GM21423 (cell line): ENCODE measurements around the gene ZNF691.

Source experiments
- ATAC-seq: cut with Tn5 transposase; IDR thresholded peaks from one replicate; pipeline ENCODE4 v1.9.1; 2021; ENCODE audit warnings: mild to moderate bottlenecking, moderate library complexity; ENCODE audit not compliant: unreplicated experiment

ZNF691 gene

DNA sequence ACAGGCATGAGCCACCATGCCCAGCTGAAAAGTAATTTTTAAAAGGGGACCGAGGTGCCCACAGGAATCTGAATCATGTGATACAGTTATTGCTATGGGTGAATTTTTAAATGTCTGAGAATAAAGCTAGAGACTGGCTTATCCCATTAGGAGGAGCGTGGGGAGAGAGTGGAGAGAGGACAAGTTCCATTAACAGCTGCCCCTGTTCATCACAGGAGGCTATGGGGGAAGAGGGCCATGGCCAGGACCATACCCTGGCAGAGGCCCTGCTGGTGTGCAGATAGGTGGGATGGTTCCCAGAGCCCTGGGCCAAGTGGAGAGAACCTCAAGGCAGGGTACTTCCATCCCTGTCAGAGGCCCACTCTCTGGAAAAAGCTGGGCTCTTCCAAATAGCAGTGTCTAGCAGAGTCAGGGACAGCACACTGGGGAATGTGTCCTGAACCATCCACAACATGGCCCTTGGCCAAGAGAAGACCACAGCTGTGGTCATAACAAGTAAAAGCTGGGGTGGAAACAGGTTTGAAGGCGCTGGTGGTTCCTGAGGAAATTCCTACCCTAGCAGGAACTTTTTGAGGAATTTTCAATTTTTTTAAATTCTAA, 13.7 kb upstream of the ZNF691 start:
- ATAC-seq: no peak

DNA sequence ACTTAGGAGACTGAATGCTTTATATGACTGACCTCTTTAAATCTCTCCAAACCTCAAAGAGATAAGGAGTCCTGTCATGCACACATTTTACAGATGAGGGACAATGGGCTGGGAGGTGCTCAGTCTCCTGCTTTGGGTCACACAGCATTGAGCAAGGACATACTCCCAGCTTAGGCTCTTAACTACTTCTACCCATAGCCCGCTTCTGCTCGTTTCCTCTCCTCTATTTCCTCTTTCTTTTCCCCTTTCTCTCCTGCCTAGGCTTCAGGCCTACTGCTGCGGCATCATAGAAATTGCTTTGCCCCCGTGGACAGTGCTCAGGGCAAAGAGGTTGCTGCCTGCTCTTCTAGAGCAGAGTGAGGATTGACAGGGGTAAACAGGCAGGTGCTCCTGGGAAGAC, 12.4 kb upstream of the ZNF691 start:
- ATAC-seq: no peak

DNA sequence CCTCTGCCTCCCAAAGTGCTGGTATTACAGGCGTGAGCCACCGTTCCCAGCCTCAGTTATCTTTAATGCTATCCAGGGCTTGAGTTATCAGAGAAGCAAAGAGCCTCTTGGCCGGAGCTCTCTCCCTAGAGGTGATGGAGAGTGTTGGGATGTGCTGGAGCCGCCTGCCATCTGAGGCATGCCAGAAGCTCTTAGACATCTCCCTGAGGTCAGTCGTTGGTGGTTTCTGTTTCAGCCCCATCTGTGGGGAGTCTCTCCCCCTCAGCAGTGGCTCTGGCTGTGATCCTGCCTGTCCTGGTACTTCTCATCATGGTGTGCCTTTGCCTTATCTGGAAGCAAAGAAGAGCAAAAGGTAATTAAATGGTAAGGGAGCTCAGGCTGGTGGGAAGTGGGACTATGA, 11.6 kb upstream of the ZNF691 start:
- no peak for ATAC-seq

DNA sequence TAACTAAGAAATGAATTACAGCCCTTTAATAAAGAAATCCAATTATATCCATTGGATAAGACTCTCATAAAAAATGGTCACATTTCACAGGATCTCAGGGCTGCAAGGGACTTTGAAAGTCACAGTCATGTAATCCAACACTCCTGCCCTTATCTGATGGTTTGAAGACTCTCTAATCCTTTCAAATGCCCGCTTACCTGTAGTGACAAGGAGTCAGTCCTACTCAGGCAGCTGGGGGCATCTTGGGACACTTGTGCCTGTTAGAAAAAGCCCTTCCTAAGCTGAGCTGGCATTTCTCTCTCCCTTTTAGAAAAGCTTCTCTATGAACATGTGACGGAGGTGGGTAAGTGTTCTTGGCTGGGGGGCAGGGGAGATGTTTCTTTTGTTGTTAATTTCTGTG, 11.0 kb upstream of the ZNF691 start:
- no peak for ATAC-seq

DNA sequence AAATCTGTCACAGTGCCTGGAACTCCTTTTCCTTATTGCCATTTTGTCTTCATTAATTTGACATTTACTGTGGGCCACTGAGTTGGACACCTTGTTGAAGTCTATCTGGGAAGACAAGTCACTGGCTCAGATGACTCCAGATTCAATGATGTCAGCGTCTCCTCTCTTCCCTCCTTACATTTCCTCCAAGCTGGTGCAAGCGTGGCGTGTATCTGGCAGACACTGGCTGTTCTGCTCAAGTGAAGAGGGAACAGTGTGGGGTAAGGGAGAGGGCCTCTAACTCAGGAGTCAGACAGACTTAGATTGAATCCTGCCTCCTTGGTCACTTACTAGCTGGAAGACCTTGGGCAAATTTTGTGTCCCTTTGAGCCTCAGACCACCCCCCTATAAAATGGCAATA, 8.7 kb upstream of the ZNF691 start:
- ATAC-seq: no peak

DNA sequence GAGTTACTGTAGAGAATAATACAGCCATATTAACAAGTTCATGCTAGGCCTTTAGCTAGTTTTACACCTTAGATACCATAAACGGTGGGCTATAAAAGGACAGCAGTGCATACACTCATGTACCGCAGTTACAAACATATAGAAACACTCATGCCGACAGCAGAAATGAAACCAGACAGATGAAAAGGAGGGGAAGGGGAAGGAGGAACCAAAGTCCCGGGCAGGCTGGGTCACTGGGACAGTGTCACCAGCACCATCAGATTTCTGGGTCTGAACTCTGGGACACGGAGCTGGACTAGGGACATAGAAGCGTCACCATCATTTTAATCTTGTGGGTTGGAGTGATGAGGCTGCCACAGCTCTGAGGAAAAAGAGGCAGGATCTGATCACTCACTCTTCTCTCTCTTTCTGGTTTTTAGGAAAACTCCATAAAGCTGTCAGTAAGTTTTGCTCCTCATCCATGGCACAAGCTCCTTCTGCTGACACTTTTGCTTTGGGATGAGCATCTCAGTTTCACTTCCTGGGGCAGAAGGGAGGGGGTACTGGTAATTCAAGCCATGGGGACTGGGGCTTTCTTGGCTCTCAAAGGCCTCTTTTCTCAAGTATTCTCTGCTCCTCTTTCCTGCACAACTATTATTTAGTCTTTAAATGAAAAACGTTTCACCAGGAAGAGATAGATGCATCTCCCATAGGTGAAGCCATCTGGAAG, 7.8 kb upstream of the ZNF691 start:
- no peak for ATAC-seq

DNA sequence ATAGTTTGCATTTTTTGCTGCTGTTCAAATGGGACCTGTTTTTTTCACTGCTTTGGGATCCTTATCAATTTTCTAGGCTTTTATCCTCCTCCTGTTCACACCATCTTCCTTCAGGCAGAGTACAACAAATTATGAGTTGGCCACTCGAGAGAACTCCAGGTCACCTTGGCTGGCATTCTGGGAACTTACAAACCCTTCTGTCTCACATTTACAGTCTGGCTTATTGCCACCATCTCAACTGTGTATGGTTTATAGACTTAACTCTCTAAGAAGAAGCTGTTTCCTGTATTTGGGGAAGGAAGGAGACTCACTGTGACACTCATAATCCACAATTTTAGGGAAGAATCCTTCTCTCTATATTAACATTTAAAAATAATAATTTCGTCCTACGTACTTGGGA, 5.4 kb upstream of the ZNF691 start:
- no peak for ATAC-seq

DNA sequence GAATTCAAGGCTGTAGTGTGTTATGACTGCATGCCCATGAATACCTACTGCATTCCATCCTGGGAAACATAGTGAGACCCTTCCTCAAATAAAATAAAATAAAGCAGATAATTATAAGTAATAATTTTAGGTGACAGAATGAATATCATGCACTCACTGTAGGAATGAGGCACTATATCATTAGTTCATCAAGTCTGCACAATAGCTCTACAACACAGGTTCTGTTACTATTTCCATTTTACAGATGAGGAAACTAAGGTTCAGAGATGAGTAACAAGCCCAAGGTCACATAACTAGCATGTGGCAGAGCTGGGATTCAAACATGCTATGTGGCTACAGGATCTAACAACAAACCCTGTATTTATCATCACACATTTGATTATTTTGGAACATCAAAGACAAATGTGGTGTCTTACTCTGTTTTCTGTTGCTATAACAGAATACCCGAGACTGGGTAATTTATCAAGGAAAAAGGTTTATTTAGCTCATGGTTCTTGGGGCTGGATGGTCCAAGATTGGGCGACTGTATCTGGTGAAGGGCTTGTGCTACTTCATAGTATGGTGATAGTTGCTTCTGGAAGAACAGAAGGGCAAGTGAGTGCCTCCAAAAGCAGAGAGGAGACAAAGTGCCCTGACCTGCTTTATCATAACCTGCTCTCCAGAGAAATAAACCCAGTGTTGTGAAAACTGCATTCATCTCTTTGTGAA, 4.8 kb upstream of the ZNF691 start:
- no peak for ATAC-seq

DNA sequence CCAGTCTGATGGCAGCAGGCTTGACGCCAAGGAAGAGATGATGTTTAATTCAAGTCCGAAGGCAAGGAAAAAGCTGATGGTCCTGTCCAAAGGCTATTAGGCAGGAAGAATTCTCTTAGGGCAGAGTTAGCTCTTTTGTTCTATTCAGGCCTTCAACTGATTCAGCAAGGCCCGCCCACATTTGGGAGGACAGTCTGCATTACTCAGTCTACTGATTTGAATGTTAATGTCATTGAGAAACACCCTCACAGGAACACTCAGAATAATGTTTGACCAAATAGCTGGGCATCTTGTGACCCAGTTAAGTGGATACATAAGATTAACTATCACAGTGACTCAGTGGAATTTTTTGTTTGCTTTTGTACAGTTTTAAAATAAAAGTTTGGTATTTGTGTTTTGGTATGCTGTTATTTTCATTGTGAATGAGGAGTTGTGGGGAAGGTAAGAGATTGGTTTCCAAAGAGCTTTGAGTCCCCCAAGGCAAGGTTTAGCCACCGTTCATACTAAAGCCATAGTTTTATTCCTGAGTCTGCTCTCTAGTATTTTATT, 1.7 kb upstream of the ZNF691 start:
- no peak for ATAC-seq

DNA sequence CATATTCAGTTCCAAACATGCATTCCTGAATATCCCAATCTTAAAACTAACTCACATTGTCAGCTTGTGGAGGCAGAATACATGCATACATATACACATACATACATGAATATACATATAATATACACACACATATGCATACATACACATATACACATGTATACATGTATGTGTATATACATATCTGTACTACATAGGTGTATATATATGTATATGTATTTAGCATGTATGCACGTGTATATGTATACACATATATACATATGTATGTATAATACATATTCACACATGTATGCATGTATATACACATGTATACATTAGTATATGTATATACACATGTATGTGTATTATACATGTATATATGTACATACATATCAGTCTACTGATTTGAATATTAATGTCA, 1.2 kb upstream of the ZNF691 start:
- ATAC-seq: no peak

DNA sequence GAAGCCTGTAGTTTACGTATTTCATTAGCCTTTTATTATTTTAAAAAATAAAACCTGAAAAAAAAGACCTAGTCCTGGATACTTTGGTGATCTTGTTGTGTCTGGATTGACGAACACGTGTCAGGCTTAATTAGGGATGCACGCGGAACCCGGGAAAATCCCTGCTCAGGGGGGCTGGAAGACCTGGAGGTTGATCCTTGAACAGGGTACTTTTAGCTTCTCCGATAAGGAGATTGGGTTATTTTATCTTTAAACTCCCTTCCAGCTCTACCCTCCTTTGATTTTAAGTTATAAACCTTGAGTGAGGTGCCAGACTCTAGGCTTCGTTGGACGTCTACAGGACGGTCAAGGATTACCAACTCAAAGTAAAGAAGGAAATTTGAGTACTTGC, 552 bp upstream of the ZNF691 start:
- peak; percentile 15 for ATAC-seq

DNA sequence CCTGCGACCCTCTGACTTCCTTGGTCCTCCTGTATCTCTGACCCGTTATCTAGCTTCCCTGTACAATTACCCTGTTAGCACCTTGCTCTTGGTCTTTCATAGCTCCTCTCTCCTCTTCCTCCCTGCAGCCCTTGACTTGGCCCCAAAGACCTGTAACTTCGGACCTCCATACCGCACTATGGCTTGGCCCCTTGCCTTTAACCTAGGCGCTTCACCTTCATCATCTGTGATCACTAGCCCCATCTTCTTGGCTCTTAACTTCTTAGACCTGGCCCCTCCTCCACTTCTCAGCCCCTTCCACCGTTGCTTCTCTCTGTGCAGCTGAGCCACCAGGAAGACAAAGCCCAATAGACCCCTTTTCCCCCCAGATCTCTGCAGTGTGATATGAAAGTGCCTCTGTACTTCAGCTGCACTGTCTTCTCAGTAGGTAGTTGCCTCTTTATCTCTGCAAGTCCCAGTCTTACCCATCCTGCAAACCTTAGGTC, 740 bp downstream of the ZNF691 start:
- peak; percentile 4 for ATAC-seq

DNA sequence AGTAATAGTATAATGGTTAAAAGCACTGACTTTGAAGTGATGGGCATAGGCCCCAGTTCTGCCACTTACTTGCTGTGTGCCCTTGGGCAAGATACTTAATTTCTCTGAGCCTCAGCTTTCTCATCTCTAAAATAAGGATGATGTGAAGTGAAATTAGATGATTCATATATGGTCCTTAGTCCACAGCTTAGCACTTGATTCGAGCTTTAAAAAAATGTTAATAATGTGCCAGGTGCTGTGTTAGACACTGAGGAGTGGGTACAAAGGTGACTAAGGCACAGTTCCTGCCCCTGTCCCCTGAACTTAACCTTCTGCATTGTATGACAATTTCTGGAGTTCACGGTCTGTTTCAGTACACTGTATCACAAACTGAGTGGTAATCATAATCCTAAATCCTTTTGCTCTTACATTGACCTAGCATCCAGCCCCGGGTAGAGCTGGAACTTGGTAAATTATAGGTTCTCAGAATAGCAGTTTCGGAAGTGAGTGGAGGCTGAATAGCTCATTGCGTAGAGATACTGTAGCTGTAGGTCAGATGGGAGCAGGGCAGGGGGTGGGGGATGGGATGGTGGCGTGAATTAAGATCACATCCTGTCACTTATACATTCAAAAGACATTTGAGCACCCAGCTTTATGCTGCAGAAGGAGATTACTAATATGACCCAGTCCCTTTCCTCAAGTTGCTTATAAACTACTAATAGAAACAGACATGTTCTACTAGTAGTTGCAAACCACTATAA, 1.5 kb downstream of the ZNF691 start:
- no peak for ATAC-seq

DNA sequence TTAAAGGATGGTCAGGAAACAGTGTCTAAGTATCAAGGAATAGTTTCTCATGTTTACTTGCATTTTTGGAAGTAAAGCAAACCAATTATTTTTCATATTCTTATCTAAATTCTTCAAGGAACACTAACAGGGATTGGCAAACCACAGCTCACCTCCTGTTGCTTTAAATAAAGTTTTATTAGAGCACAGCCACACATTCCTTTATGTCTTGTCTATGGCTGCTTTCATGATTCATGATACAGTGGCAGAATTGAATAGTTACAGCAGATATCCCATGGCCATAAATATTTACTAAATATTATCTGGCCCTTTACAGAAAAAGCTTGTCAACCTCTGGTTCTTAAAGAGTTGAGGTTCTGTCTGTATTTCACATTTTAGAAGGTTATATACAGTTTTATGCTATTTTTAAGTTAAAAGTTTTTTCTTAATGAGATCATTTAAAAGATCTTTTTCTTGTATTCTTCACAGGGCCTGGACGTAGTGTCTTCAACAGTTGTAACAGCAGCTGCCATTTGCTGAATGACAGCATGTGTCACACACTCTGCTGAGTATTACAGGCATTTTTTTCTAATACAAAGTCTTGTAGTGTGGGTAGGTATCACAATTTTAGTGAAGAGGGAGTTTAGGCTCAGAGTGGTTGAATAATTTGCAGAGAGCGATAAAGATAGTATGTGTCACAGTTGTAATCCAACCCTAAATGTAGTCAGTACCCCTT, 2.6 kb downstream of the ZNF691 start:
- ATAC-seq: no peak

DNA sequence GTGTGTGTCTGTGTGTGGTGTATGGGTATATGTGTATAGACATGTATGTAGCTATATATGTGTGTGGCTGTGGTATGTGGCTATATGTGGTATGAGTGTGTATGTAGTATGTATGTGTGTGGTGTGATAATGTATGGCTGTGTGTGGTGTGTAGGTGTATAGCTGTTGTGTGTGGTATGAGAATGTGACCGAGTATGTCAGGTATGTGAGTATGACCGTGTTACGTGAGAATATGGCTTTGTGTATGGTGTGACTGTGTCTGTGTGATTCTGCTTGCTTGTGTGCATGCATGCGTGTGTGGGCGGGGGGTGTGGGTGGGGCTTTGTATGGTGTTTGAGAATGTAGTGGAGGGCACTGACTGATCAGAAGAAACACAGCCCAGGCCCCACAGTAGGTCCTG, 3.5 kb downstream of the ZNF691 start:
- no peak for ATAC-seq

DNA sequence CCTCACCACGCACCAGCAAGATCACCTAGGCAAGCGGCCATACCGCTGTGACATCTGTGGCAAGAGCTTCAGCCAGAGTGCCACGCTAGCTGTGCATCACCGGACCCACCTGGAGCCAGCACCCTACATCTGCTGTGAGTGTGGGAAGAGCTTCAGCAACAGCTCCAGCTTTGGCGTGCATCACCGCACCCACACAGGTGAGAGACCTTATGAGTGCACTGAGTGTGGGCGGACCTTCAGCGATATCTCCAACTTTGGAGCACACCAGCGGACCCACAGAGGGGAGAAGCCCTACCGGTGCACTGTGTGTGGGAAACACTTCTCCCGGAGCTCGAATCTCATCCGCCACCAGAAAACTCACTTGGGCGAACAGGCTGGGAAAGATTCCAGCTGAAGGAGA, 5.0 kb downstream of the ZNF691 start:
- no peak for ATAC-seq

DNA sequence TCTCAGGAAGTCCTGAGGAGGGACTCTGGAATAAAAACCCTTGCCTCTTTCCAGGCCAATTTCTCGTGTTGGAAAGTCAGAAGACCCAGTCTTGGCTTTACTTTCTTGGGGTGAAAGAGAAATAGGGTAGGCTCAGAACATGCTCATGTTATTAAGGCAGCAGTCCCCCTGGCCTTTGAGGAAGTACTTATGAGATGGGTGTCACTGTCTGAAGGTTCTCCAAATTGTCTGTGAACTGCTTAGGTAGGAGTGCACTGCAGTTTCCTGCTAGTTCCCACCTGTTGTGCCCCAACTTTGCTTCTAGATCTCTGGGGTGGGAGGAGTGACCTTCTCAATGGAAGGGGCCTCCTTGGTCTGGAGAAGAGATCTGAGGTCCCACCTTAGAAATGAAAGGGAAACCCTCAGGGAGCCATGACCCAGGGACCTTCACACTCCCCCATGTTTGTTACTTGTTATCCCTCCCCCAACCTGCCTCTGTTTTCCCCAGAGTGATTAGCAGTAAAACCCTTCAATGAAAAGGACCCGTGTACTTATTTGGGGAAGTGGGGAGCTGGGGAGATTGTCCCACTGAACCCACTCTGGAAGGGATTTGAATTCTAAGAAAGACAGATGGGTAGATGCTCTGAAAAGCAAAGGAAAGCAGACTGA, 5.7 kb downstream of the ZNF691 start:
- ATAC-seq: no peak

DNA sequence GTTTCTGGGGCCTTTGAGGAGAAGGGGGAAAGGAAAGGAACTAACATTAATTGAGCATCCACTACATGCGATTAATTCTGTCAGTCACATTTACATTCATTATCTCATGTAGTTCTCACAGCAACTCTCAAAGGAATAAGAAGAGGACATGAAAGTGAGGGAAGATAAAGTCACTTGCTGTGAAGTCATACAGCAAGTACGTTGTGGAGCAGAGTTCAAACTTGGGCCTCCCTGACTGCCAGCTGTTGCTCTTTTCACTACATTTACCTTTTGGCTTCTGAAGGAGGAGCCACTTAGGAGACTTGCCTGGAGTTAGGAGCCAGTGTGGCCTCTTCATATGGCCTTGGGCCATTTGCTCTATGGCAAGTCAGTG, 6.2 kb downstream of the ZNF691 start:
- no peak for ATAC-seq

DNA sequence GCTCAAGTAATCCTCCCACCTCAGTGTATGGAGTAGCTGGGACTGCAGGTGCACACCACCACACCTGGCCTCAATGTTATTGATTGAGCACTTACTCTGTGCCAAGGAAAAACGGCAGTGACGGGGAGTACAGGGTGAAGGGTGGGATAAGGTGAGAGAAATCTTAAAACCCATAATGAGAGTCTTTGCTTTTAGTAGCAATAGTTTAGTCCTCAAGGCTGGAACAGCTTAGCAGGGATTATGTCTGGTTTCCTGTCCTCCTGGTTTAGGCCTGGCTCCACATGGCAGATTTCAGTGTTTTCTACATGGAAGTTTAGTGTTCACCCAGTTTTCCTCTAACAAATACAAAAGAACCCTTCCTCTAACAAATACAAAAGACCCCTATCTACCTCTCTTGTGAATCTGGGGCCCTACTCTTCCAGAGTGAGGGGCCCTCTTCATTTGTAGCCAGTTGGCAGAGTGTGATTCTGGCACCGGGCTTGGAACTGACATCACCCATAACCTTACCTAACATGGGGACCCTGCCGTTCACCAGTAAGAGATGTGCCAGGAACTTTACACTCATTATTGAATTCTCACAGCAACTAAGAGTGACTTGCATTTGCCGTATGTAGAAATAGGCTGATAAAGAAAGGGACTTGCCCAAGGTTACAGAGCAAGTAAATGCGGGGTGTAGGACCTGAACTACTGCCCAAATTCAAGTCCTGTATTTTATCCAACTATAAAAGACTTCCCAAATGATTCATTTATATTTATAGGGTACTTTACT, 6.9 kb downstream of the ZNF691 start:
- no peak for ATAC-seq
